Lower leg skin (tissue), 4 donors: Measurements from ENCODE around the gene INTS3. TPM values are rescaled to one million over a fixed set of nuclear protein-coding genes. Genes with fewer than 3 reads are reported as not detected.
"Not testable (repeated sequence)": the region's sequence is repeated elsewhere in the genome, so short reads cannot be mapped to it uniquely, and the experiment has no call there.

Experiments
- DNase-seq, 2 donors: peaks; one replicate each; pipeline ENCODE4 v3.0.0-alpha.2; 2019; ENCODE audit warnings: low spot score in 2 of 2
- H3K4me3 ChIP-seq: fragments of 200-600 bp; sonication (generic); 2 replicates; pipeline ENCODE4 v1.5.1; 2017; ENCODE audit warnings: mild to moderate bottlenecking, low read depth; ENCODE audit not compliant: poor library complexity, severe bottlenecking
- POLR2A ChIP-seq, 2 donors: fragments of 450-650 bp; IDR thresholded peaks; one replicate each; pipeline ENCODE4 v1.6.1; 2016 to 2017; ENCODE audit warnings: antibody characterized with exemption in 2 of 2, mild to moderate bottlenecking in 1 of 2, moderate library complexity in 1 of 2
- WGBS, 2 donors: methylation state at CpG; one replicate each; pipeline ENCODE4 v1.1.5; 2018; 5-methylcytosine and 5-hydroxymethylcytosine counted together
- intact Hi-C: fragments of 100-400 bp; cut with DNase I; formaldehyde crosslinking; loops from one replicate; pipeline ENCODE4 v1.15.0; 2023; ENCODE audit warnings: low total_unique reads
- total RNA-seq, 4 donors: library from RNA; depleted of rRNA; stranded (reverse); fragments of >200 nt; gene quantifications; one replicate each; pipeline ENCODE4 v1.1.0, GENCODE V29; 2016
- TF ChIP-seq, protein P1 (sequence below), 3 donors: fragments of 450-650 bp; IDR thresholded peaks; one replicate each; pipeline ENCODE4 v1.5.1; 2016; ENCODE audit warnings: antibody characterized with exemption in 3 of 3, mild to moderate bottlenecking in 3 of 3, moderate library complexity in 2 of 3

Gene INTS3
- total RNA-seq, 4 donors from 2014 or later, result 28.0 to 31.5 (median 29.6) TPM

DNA sequence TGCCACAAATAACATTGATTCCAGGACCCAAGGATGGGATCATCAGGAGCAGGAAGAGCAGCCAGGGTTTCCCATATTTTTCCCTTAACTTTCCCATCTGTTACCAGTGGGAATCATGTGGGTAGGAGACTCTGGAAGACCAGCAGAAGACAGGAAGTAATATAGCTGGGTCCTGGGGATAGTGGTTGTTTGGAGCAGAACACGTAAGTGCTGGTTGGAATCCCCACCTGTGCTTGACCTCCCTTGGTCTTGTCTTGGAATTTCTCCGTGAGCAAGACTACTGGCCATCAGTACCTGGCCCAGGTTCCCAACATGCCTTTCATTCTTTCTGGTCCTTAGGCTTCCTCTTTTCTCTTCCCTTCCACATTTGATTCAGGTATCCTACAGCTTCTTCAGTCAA is 26.4 kb downstream of the INTS3 start:
- DNase-seq, result no peak
- intact Hi-C loops, result loop anchor here (10.0 kb wide), 1 partner anchor 179 kb away; no protein-coding TSS in a partner anchor
- no peak overlapping the region for H3K4me3 ChIP-seq
- WGBS, 2 donors, result 94 to 97% methylated on average over 2 of the region's 2 CpGs
- TF ChIP-seq, protein P1, sequence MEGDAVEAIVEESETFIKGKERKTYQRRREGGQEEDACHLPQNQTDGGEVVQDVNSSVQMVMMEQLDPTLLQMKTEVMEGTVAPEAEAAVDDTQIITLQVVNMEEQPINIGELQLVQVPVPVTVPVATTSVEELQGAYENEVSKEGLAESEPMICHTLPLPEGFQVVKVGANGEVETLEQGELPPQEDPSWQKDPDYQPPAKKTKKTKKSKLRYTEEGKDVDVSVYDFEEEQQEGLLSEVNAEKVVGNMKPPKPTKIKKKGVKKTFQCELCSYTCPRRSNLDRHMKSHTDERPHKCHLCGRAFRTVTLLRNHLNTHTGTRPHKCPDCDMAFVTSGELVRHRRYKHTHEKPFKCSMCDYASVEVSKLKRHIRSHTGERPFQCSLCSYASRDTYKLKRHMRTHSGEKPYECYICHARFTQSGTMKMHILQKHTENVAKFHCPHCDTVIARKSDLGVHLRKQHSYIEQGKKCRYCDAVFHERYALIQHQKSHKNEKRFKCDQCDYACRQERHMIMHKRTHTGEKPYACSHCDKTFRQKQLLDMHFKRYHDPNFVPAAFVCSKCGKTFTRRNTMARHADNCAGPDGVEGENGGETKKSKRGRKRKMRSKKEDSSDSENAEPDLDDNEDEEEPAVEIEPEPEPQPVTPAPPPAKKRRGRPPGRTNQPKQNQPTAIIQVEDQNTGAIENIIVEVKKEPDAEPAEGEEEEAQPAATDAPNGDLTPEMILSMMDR (IDR thresholded peaks at IDR 0.05), result no peak
- no peak for TF ChIP-seq POLR2A (IDR thresholded peaks at IDR 0.05)

GRCh38 chr1:153760440-153760839 is 32.6 kb downstream of the INTS3 start:
- 94 to 96% methylated on average over 4 of the region's 4 CpGs for WGBS, 2 donors
- H3K4me3 ChIP-seq, result no peak overlapping the region
- intact Hi-C loops, result loop anchor here (10.0 kb wide), 1 partner anchor 246 kb away; no protein-coding TSS in a partner anchor
- TF ChIP-seq POLR2A (IDR thresholded peaks at IDR 0.05), result no peak
- TF ChIP-seq, protein P1 (IDR thresholded peaks at IDR 0.05), result no peak
- no peak for DNase-seq

- 56 to 76% methylated on average over 7 of the region's 7 CpGs for WGBS, 2 donors
- no peak for TF ChIP-seq POLR2A (IDR thresholded peaks at IDR 0.05)
- TF ChIP-seq, protein P1 (IDR thresholded peaks at IDR 0.05), result no peak
- H3K4me3 ChIP-seq, result no peak overlapping the region
- no peak for DNase-seq
- intact Hi-C loops, result loop anchor here (10.0 kb wide), 1 partner anchor 249 kb away; no protein-coding TSS in a partner anchor
Observed at GRCh38 chr1:153763365-153764225, 35.7 kb downstream of the INTS3 start.

GRCh38 chr1:153764310-153764709 is 36.5 kb downstream of the INTS3 start:
- TF ChIP-seq, protein P1 (IDR thresholded peaks at IDR 0.05), result no peak
- no peak for TF ChIP-seq POLR2A (IDR thresholded peaks at IDR 0.05)
- no peak overlapping the region for H3K4me3 ChIP-seq
- WGBS, 2 donors, result 87 to 89% methylated on average over 5 of the region's 5 CpGs
- no peak for DNase-seq
- intact Hi-C loops, result loop anchor here (10.0 kb wide), 1 partner anchor 250 kb away; no protein-coding TSS in a partner anchor

DNA sequence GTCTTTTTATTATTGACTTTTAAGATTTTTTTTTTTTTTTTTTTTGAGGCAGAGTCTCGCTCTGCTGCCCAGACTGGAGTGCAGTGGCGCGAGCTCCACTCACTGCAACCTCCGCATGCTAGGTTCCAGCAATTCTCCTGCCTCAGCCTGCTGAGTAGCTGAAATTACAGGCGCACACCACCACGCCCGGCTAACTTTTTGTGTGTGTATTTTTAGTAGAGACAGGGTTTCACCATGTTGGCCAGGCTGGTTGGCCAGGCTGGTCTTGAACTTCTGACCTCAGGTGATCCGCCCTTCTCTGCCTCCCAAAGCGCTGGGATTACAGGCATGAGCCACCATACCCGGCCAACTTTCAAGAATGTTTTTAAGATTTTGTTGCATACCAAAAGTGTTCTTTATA is 38.8 kb downstream of the INTS3 start:
- H3K4me3 ChIP-seq, DNase-seq: not testable (repeated sequence)
- WGBS, 2 donors, result 89 to 93% methylated on average over 10 of the region's 10 CpGs
- intact Hi-C loops, result loop anchor here (10.0 kb wide), 1 partner anchor 252 kb away; no protein-coding TSS in a partner anchor

- no peak for DNase-seq
- no peak overlapping the region for H3K4me3 ChIP-seq
- WGBS, 2 donors, result 93 to 97% methylated on average over 11 of the region's 11 CpGs
- intact Hi-C loops, result loop anchor here (10.0 kb wide), 1 partner anchor 253 kb away; no protein-coding TSS in a partner anchor
- TF ChIP-seq, protein P1 (IDR thresholded peaks at IDR 0.05), result no peak
- no peak for TF ChIP-seq POLR2A (IDR thresholded peaks at IDR 0.05)
Observed at GRCh38 chr1:153767519-153767918, 39.7 kb downstream of the INTS3 start.
